ENCODE measurements around the gene SARM1.

DNA sequence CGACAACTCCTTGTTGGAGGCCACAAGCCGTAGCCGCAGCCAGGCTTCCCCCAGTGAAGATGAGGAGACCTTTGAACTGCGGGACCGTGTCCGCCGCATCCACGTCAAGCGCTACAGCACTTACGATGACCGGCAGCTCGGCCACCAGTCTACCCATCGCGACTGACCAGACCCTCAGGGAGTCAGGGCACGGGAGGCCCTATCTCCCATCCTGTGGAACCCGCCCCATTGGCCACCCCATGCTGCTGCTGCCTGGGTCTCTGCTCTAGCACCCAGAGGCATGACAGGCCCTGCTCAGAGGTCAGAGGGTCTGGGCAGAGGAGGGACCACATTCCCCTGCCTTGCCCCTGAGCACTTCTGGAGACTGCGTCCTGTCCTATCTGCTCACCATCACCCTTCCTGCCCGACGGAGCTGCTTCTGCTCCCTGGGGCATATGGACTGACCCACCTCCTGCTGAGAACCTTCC, 27.0 kb upstream of the SARM1 start:
- TF ChIP-seq, protein P1, sequence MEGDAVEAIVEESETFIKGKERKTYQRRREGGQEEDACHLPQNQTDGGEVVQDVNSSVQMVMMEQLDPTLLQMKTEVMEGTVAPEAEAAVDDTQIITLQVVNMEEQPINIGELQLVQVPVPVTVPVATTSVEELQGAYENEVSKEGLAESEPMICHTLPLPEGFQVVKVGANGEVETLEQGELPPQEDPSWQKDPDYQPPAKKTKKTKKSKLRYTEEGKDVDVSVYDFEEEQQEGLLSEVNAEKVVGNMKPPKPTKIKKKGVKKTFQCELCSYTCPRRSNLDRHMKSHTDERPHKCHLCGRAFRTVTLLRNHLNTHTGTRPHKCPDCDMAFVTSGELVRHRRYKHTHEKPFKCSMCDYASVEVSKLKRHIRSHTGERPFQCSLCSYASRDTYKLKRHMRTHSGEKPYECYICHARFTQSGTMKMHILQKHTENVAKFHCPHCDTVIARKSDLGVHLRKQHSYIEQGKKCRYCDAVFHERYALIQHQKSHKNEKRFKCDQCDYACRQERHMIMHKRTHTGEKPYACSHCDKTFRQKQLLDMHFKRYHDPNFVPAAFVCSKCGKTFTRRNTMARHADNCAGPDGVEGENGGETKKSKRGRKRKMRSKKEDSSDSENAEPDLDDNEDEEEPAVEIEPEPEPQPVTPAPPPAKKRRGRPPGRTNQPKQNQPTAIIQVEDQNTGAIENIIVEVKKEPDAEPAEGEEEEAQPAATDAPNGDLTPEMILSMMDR (IDR thresholded peaks at IDR 0.05) = no peak
- TF ChIP-seq SIN3A (IDR thresholded peaks at IDR 0.05; ENCODE audit: borderline replicate concordance, insufficient read depth, low read depth, low read length) = no peak
- TF ChIP-seq POLR2AphosphoS5 (IDR thresholded peaks at IDR 0.05; ENCODE audit: low read depth, low read length) = no peak
- TF ChIP-seq, protein P2, sequence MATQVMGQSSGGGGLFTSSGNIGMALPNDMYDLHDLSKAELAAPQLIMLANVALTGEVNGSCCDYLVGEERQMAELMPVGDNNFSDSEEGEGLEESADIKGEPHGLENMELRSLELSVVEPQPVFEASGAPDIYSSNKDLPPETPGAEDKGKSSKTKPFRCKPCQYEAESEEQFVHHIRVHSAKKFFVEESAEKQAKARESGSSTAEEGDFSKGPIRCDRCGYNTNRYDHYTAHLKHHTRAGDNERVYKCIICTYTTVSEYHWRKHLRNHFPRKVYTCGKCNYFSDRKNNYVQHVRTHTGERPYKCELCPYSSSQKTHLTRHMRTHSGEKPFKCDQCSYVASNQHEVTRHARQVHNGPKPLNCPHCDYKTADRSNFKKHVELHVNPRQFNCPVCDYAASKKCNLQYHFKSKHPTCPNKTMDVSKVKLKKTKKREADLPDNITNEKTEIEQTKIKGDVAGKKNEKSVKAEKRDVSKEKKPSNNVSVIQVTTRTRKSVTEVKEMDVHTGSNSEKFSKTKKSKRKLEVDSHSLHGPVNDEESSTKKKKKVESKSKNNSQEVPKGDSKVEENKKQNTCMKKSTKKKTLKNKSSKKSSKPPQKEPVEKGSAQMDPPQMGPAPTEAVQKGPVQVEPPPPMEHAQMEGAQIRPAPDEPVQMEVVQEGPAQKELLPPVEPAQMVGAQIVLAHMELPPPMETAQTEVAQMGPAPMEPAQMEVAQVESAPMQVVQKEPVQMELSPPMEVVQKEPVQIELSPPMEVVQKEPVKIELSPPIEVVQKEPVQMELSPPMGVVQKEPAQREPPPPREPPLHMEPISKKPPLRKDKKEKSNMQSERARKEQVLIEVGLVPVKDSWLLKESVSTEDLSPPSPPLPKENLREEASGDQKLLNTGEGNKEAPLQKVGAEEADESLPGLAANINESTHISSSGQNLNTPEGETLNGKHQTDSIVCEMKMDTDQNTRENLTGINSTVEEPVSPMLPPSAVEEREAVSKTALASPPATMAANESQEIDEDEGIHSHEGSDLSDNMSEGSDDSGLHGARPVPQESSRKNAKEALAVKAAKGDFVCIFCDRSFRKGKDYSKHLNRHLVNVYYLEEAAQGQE (IDR thresholded peaks at IDR 0.05; ENCODE audit: insufficient read depth in 1 of 2, low read depth in 2 of 2, low read length in 1 of 2) = no peak

Data from Panc1 (cell line).